AG09309 (cell line): Measurements from ENCODE around the gene KCTD17.

Experiments
- DNase-seq: peaks from one replicate; pipeline ENCODE4 v3.0.0-alpha.2; 2010; ENCODE audit warnings: low read depth
- H3K4me3 ChIP-seq: 2 replicates; pipeline ENCODE4 v1.5.1; 2011; ENCODE audit warnings: mild to moderate bottlenecking, low read depth, low read length, moderate library complexity; ENCODE audit not compliant: control insufficient read depth
- TF ChIP-seq, protein P1 (sequence below): IDR thresholded peaks from 2 replicates; pipeline ENCODE4 v1.5.1; 2011; ENCODE audit warnings: mild to moderate bottlenecking, low read depth, low read length, inconsistent platforms; ENCODE audit not compliant: insufficient read depth, control insufficient read depth; ENCODE audit errors: missing control alignments

Gene KCTD17

DNA sequence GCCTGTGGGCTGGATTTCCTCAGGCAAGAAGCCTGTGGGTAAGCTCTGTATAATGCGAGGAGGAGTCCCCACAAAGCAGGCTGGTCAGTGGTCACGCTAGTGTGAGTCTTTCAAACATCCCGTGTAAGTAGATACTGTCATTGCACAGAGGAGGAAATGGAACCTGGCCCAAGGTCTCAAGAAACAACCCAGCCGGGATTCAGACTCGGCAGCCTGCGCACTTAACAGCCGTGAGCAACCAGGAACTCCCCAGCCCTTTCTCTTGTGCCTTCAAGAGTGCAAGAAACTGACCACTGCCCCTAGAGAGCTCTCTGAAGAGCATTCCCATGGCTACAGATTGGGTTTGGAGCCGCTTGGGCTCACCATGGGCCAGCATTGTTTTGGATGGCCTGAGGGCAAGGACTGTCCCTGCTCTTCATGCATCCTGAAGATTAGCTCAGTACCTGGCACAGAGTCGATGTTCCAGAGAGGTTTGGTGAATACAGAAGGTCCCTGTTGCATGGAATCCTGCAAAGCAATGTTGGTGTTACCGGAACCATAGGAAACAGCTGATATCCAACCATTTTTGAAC is 26.0 kb upstream of the KCTD17 start:
- H3K4me3 ChIP-seq: no peak overlapping the region
- DNase-seq: no peak
- TF ChIP-seq, protein P1, sequence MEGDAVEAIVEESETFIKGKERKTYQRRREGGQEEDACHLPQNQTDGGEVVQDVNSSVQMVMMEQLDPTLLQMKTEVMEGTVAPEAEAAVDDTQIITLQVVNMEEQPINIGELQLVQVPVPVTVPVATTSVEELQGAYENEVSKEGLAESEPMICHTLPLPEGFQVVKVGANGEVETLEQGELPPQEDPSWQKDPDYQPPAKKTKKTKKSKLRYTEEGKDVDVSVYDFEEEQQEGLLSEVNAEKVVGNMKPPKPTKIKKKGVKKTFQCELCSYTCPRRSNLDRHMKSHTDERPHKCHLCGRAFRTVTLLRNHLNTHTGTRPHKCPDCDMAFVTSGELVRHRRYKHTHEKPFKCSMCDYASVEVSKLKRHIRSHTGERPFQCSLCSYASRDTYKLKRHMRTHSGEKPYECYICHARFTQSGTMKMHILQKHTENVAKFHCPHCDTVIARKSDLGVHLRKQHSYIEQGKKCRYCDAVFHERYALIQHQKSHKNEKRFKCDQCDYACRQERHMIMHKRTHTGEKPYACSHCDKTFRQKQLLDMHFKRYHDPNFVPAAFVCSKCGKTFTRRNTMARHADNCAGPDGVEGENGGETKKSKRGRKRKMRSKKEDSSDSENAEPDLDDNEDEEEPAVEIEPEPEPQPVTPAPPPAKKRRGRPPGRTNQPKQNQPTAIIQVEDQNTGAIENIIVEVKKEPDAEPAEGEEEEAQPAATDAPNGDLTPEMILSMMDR: no peak

GRCh38 chr22:37026325-37026724 is 25.2 kb upstream of the KCTD17 start:
- TF ChIP-seq, protein P1: no peak
- no peak for DNase-seq
- H3K4me3 ChIP-seq: no peak overlapping the region

DNA sequence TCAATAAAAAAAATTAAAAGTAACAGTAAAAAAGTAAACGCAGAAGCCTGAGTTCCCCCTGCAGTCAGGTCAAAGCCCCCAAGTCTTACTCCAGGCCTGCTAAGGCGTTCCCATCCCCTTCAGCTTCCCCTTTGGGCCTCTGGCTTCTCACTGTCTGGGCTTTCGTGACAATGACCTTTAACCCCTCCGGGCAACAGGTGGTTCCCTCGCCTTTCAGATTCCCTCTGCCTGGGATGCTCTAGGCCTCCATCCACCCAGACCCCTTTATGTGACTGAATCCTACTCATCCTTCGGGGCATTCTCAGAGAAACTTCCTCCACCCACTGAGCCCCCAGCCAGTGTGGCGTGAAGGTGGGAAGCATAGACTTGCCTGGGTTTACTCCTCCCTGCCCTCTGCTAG is 24.0 kb upstream of the KCTD17 start:
- TF ChIP-seq, protein P1: no peak
- no peak for DNase-seq
- H3K4me3 ChIP-seq: no peak overlapping the region

DNA sequence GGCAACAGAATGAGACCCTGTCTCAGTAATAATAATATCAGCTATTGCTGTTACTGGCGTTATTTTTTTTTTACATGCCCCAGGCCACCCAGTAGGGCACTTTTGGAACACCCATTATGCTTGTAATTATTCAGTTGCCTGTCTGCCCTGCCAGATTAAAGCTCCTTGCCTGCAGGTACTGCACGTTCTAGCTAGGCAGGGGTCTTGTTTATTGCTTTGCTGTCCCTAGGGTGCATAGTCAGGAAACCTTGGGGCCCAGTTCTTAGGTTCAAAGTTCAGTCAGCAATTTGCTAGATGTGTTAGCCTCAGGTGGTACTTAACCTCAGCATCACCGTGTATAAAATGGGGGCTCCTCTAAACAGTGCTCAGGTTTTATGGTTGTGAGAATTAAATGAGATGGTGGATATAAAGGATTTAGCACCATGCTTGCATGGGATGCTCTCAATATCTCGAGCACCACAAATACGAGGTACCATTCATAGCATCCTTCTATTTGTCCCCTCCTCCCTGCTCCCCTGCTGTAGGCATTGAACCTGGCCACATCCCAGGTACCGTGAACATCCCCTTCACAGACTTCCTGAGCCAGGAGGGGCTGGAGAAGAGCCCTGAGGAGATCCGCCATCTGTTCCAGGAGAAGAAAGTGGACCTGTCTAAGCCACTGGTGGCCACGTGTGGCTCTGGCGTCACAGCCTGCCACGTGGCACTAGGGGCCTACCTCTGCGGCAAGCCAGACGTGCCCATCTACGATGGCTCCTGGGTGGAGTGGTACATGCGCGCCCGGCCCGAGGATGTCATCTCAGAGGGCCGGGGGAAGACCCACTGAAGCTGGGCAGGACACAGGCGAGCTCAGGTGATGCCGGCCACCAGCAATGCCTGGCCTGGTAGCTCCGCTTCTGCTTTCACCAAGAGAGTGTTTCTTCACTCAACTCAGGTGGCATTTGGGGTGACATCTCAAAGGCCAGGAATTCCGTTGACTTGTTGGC is 22.6 kb upstream of the KCTD17 start:
- no peak for DNase-seq
- TF ChIP-seq, protein P1: no peak
- no peak overlapping the region for H3K4me3 ChIP-seq

DNA sequence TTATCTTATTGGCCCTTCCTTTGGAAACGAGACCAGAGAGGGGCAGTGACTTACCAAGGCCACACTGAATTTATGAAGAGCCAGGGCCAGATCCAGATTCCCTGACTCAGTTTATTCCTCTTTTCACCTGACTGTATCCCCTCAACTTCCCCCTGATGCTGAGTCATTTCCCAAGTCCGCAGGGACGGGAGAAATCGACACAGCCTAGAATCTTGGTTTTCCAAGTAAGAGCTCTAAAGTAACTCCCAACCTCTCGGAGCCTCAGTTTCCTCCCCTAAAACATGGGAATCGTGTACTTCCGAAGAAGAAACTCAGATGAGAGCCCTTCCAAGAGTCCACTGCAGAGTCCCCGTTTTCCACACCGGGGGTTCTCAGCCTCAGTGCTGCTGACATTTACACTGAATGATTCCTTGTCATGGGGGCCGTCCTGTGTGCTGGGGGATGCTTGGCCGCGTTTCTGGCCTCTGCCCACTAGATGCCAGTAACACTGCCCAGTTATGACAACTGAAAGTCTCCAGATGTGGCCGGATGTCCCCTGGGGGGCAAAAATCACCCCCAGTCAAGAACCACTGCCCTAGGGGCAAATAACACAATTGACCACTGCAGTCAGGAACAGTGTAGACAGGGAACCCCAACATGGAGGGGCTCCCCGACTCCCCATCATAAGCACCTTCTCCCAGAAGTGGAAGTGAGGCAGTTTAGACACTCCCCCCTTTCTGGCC is 20.8 kb upstream of the KCTD17 start:
- no peak for DNase-seq
- H3K4me3 ChIP-seq: no peak overlapping the region
- TF ChIP-seq, protein P1: no peak

- DNase-seq: no peak
- H3K4me3 ChIP-seq: no peak overlapping the region
- TF ChIP-seq, protein P1: no peak
Observed at GRCh38 chr22:37032134-37032534, 19.4 kb upstream of the KCTD17 start.
